Heart left ventricle (tissue), 16 donors: Measurements from ENCODE around the gene MEF2B. TPM values are rescaled to one million over a fixed set of nuclear protein-coding genes. Genes with fewer than 3 reads are reported as not detected.

Source experiments
- ATAC-seq, 4 donors: fragments of 200-7000 bp; cut with Tn5 transposase; one replicate each; pipeline ENCODE4 v1.9.1; 2020 to 2022; ENCODE audit warnings: moderate library complexity in 4 of 4, mild to moderate bottlenecking in 3 of 4, moderate number of reproducible peaks in 1 of 4
- DNase-seq, 5 donors: peaks; one replicate each; pipeline ENCODE4 v3.0.0-alpha.2; 2020
- H3K27ac ChIP-seq, 12 donors: fragments of 200-600 bp; sonication (generic) in 4 of 12; one replicate each; pipeline versions ENCODE4 v1.5.0 to v1.8.0; 2016 to 2022; ENCODE audit warnings: mild to moderate bottlenecking in 2 of 12
- H3K27me3 ChIP-seq, 9 donors: fragments of 200-600 bp; sonication (generic) in 2 of 9; one replicate each; pipeline versions ENCODE4 v1.5.1 to v1.8.0; 2016 to 2022; ENCODE audit warnings: mild to moderate bottlenecking in 3 of 9
- H3K36me3 ChIP-seq, 9 donors: fragments of 200-600 bp; sonication (generic) in 2 of 9; one replicate each; pipeline versions ENCODE4 v1.5.0 to v1.8.0; 2018 to 2022; ENCODE audit warnings: mild to moderate bottlenecking in 2 of 9
- H3K4me1 ChIP-seq, 12 donors: fragments of 200-600 bp; sonication (generic) in 4 of 12; one replicate each; pipeline versions ENCODE4 v1.5.0 to v1.8.0; 2016 to 2022; ENCODE audit warnings: mild to moderate bottlenecking in 3 of 12
- H3K4me3 ChIP-seq, 12 donors: fragments of 200-600 bp; sonication (generic) in 4 of 12; one replicate each; pipeline versions ENCODE4 v1.5.0 to v1.8.0; 2017 to 2022; ENCODE audit warnings: mild to moderate bottlenecking in 9 of 12, moderate library complexity in 4 of 12
- H3K9me3 ChIP-seq, 12 donors: fragments of 200-600 bp; sonication (generic) in 4 of 12; one replicate each; pipeline versions ENCODE4 v1.5.0 to v1.8.0; 2016 to 2022; ENCODE audit warnings: mild to moderate bottlenecking in 1 of 12
- CTCF ChIP-seq, 12 donors: fragments of 200-600 bp; sonication (generic) in 4 of 12; IDR thresholded peaks; one replicate each; pipeline versions ENCODE4 v1.5.0 to v1.8.0; 2018 to 2022; ENCODE audit warnings: antibody characterized with exemption in 12 of 12, mild to moderate bottlenecking in 5 of 12
- POLR2A ChIP-seq, 2 donors: fragments of 450-650 bp; IDR thresholded peaks; one replicate each; pipeline ENCODE4 v1.6.1; 2017; ENCODE audit warnings: antibody characterized with exemption in 2 of 2, mild to moderate bottlenecking in 2 of 2, moderate library complexity in 2 of 2
- WGBS, 4 donors: extraction: QIAGEN DNeasy Blood & Tissue Kit in 2 of 4; methylation state at CpG; one replicate each; pipeline versions ENCODE4 v1.1.5 to v1.1.7; 2013 to 2018; 5-methylcytosine and 5-hydroxymethylcytosine counted together
- intact Hi-C, 10 donors: fragments of 100-400 bp; cut with DNase I; formaldehyde crosslinking; loops; one replicate each; pipeline versions ENCODE4 v1.11.1 to v1.14.2; 2022
- polyA plus RNA-seq, 2 donors: library from polyadenylated mRNA; stranded (reverse); fragments of 200-250 nt; gene quantifications; one replicate each; pipeline ENCODE4 v1.2.3, GENCODE V29; 2013
- total RNA-seq, 9 donors: library from RNA; depleted of rRNA in 2 of 9; stranded (reverse); fragments of >200 nt in 2 of 9; fragmentation: NEBNext Ultra II Directional in 3 of 9; extraction: Animal tissue kit (Norgen Biotek cat#: 25700) in 3 of 9; gene quantifications; one replicate each; pipeline versions ENCODE4 v1.1.0 to v1.2.4, GENCODE V29; 2016 to 2023
- donor health status: ischemic (EF 13 %, LVEDD 7.1; RV severe dilation, severe dysfunction).
- donor health status: healthy with polysubstance abuse.
- donor health status: DM: no; HTN: yes; CAD: no.
- donor health status: DM: no; HTN: no; CAD: no.
- donor health status: ischemic (EF 25% LVEDD 6.9; RV normal size, moderate dysfunction).
- donor health status: ischemic (EF 25% LVEDD 5.7; RV mildly dilated, moderate dysfunction).
- donor health status: healthy.
- donor health status: DM: yes; HTN: yes; CAD: no.
- donor health status: ischemic (EF 35%, LVEDD 5.7; RV mildly dilated, moderate dysfunction).
- donor health status: nonischemic (EF 11% LVEDD 7.7; RV severe dilation, severe dysfunction).
- donor health status: DM: yes; HTN: yes; CAD: no.
- donor health status: PGD.
- donor health status: ischemic (EF 29% LVEDD 5.4; RV normal size, mild dysfunction).
- donor health status: nonischemic (EF 23%, LVEDD 6.1; RV moderate dilation, normal function).

The MEF2B gene
- total and polyA plus RNA-seq, 11 donors = 0.23 to 0.92 (median 0.41) TPM; not detected in 1

GRCh38 chr19:19193926-19194325 is 23.9 kb upstream of the MEF2B start:
- intact Hi-C loops = loop anchor here in 3 of 10 donors (2.0 to 10.0 kb wide), 3 partner anchors 127 to 301 kb away; partner anchors contain the start of genes MAU2 (in 3 of the 3) and SUGP1 (in 3 of the 3)
- peaks cover 0 to 40% (median 30%) of the 10 kb centered on the region in 9 donors for H3K36me3 ChIP-seq
- H3K4me1 ChIP-seq = peaks cover 4 to 50% (median 36%) of the 10 kb centered on the region in 12 donors
- ATAC-seq (no peak), DNase-seq (no peak)
- no peaks in the 10 kb centered on the region for H3K9me3 ChIP-seq
- 44 to 59% (median 52%) methylated on average over 5 of the region's 5 CpGs for WGBS, 4 donors
- peak overlapping the region in 11 of 12 donors; percentile 11 to 100 (median 100) for H3K27ac ChIP-seq
- TF ChIP-seq CTCF (IDR thresholded peaks at IDR 0.05) (no peak), POLR2A (IDR thresholded peaks at IDR 0.05) (no peak)
- H3K4me3 ChIP-seq = peak overlapping the region in 10 of 12 donors; percentile 63 to 100 (median 88)
- no peaks in the 10 kb centered on the region for H3K27me3 ChIP-seq

DNA sequence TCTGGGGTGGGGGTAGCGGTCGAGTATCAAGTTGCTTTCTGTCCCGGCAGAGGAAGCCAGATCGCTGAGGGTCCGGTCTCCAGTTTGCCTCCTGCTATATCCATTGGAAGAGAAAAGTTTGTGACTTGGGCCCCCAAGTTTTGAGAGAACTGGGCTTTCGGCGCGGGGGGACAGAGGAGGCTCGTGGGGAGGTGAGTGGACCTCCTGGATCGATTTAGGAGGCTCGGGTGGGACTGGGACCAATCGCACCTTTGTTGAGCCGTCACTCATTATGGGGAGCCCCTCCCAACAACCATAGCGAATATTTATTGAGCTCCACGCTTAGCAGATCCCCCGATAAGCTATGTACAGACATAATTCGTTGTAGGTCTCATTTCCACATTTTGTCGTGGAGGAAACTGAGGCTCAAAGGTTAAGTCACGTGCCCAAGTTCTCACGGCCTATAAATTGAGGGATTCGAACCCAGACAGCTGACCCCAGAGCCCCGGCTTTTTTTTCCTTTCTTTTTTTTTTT is 22.9 kb upstream of the MEF2B start:
- H3K4me1 ChIP-seq = peaks cover 4 to 57% (median 36%) of the 10 kb centered on the region in 12 donors
- no peak for DNase-seq
- H3K9me3 ChIP-seq = no peaks in the 10 kb centered on the region
- H3K36me3 ChIP-seq = peaks cover 0 to 30% (median 23%) of the 10 kb centered on the region in 9 donors
- H3K27ac ChIP-seq = peak overlapping the region in 11 of 12 donors; percentile 50 to 100 (median 100)
- 0 to 3% (median 2%) methylated on average over 12 to 22 of the region's 22 CpGs for WGBS, 4 donors
- ATAC-seq = no peak
- no peak for TF ChIP-seq CTCF (IDR thresholded peaks at IDR 0.05)
- no peak for TF ChIP-seq POLR2A (IDR thresholded peaks at IDR 0.05)
- H3K27me3 ChIP-seq = no peaks in the 10 kb centered on the region
- intact Hi-C loops = loop anchor here in 4 of 10 donors (1.0 to 10.0 kb wide), 4 partner anchors 127 to 302 kb away; partner anchors contain the start of genes MAU2 (in 4 of the 4) and SUGP1 (in 4 of the 4)
- peak overlapping the region; percentile 63 to 100 (median 93) for H3K4me3 ChIP-seq

DNA sequence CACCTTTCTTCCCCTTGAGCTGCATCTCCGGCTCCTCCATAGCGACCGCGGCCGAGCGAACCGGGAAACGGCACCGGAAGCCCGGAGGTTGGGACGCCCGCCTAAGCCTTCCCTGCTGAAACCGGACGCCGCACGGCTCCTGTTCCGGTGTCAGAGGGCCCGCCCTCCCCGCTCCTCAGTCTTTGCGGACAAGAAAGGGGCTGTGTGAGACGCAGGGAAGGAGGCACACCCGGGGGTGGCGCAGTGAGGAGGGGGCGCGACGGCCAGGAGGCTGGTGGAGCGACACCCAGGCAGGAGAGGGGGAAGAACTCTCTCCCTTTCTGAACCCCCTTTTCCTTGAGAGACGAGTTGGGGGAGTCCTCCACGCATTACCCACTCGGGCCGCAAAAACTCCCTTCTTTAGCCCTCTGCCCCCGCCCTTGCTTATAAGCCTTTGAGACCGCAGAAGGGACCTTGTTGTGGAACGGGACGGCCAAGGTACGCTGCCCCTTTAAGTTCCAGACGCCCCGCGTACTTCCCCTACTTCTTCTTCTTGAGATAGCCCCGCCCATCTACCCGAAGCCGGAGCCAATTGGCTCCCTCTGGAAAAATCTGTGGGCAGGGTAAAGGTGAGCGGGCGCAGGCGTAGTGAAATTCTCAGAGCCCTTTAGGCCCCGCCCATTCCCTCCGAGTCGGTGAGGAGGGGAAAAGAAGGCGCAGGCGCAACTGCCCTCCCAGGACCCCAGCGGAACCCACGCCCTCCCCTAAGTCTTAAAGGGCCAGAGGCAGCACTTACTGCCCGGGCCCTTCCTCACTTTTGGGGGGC is 22.2 kb upstream of the MEF2B start, which contains the start of the genes BORCS8 and RFXANK:
BORCS8 (minus strand) TSS at position 75 of the 805 bp plus-strand sequence; CDS start at position 40, 35 bp downstream.
RFXANK (plus strand) TSS at position 181 of the 805 bp plus-strand sequence. CDS start 1,689 bp downstream, outside the sequence.
- no peak for TF ChIP-seq CTCF (IDR thresholded peaks at IDR 0.05)
- peak in 1 of 2 donors; percentile 71 for TF ChIP-seq POLR2A (IDR thresholded peaks at IDR 0.05)
- peaks cover 0 to 24% (median 16%) of the 10 kb centered on the region in 9 donors for H3K36me3 ChIP-seq
- intact Hi-C loops = loop anchor here in 4 of 10 donors (1.0 to 10.0 kb wide), 4 partner anchors 128 to 303 kb away; partner anchors contain the start of genes MAU2 (in 4 of the 4) and SUGP1 (in 4 of the 4)
- peak; percentile 98 to 100 (median 99) for DNase-seq
- H3K27ac ChIP-seq = peak within 1 kb of the TSS; percentile 97 to 100 (median 100)
- no peaks in the 10 kb centered on the region for H3K9me3 ChIP-seq
- H3K27me3 ChIP-seq = no peaks in the 10 kb centered on the region
- H3K4me1 ChIP-seq = peaks cover 4 to 57% (median 36%) of the 10 kb centered on the region in 12 donors
- H3K4me3 ChIP-seq = peak within 1 kb of the TSS; percentile 63 to 100 (median 93)
- peak; percentile 96 to 98 (median 97) for ATAC-seq
- 0% methylated on average over 38 to 53 of the region's 53 CpGs for WGBS, 4 donors
